Ecto neural progenitor cell (in vitro differentiated cells): ENCODE results near the gene BPHL.
"Not testable (repeated sequence)": the region's sequence is repeated elsewhere in the genome, so short reads cannot be mapped to it uniquely, and the experiment has no call there.

Source experiments
- DNase-seq: peaks from one replicate; pipeline ENCODE4 v3.0.0-alpha.2; 2018; ENCODE audit warnings: low spot score

BPHL gene

DNA sequence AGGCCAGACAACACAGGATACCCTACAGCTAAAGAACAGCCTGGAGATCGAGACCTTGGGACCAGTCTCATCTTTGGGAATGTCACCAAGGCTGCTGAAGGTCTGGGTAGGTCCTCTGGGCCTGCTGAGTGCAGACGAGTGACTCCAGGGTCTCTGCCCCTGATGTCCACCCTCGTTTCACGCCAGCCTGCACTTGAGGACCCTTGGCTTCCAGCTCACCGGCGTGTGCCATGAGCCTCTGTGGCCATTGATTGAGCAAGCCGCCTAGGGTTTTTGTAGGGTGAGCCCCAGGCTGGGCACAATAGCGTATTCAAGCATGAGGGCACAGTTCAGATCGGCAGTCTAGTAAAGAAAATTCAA lies 4.3 kb downstream of the BPHL start:
- no peak for DNase-seq

GRCh38 chr6:3124667-3125066 lies 6.2 kb downstream of the BPHL start:
- no peak for DNase-seq

GRCh38 chr6:3125815-3126214 lies 7.3 kb downstream of the BPHL start:
- no peak for DNase-seq

DNA sequence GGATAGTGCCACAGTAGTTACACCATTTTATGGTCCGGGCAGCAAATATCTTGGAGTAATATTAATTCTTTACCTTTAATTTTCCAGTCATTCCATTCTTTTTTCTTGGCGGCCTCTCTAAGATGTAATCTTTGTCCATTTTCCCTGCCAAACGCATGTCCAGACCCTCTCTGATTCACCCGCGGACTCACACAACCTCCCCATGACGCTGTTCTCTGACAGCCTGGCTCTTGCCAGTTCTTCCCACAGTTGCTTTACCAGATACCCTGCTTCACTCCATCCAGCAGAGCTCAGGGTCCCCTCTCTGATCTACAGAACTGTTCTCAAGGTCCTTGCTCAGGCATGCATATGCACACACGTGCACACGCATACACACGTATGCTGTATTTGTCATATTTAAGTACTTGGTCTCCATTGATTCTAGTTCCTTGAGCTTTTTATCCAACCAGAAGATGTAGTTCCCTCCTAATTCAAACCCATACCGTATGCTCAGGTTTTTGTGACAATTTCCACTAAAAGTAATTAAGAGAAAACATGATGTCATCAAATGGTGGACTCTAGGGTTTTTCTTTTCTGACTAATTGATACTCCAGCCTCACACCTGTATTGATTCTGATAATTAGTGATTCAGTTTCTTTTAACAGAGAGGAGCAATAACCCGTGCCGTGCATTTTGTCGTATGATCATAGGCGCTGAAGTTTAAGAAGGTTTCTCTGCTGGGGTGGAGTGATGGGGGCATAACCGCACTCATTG lies 10.0 kb downstream of the BPHL start:
- DNase-seq: no peak

- no peak for DNase-seq
Observed at GRCh38 chr6:3131695-3132094, 13.2 kb downstream of the BPHL start.

DNA sequence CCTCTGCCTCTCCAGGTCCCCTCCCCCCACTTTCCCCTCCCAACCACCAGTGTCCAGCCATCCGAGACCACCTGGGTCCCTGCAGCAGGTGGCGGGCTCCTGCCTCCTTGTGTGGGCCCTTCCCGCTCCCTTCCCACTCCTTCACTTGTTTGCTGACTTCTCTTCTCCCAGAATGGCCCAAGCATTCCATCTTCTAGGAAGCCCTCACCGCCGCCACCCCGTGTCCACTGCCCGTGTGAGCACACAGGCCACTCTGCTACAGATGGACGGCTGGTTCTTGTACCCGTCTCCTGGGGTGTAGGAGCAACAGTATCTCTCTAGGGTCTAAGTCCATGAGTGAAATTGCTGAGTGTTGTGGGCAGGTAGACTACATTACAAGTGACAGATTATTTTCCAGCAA lies 15.0 kb downstream of the BPHL start:
- DNase-seq: no peak

DNA sequence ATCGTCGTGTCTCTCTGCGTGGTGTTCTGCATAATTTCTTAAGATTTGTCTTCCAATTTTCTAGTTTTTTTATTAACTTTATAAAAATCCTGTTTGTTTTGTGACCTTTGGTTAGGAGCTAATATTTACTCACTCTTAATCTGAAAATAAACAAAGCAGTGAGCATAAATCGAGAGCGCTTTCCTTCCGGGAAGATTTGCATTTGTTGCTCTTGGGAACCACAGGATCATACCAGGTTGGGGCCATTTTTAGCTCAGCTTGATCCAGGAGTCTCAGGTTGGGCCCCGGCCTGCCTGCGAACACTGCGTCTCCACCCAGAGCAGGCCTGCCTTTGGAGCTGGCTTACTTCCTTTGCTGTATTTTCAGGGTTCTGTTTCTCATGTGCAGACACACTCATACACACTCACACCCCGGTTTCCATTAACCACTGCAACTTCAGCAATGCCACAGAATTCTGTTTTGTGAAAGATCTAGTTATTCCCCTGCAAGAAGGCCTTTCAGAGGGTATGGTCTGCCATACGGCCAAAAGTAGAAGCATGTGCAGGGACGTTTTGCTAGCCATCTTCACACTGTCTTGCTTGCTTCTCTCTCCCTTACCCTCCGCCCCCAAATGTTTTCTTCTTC lies 17.3 kb downstream of the BPHL start:
- DNase-seq: no peak

DNA sequence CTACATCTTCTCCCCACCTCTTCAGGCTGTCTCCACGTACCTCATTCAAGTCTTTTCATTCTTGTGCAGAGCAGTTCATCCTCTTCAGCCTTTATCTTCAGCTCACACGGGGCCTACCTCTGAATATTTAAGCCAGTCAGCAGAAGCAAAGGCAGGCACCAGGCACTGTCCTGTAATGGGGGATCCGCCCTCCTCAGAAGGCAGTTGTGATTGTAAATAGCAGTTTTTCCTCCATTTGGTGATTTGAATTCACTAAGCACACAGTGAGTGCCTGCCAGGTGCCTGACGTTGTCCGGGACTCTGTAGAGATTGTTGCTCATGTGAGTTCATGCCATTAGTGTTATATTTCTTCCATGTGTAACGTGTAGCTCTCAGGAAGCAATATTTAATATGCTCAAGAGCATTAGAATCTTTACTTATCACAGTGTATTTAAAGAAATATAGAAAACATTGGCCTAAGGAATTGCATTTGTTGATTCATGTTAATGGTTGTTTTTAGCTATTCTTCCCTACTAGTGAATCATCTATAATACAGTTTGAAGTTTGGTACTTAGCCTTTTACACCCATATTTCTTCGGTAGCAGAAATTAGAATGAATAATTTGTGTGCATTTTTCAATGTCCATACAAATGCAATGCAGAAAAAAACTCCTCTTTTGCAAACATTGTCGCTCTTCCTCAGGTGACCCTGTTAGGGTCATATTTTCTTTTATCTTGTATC lies 17.9 kb downstream of the BPHL start:
- no peak for DNase-seq

GRCh38 chr6:3137057-3137777 lies 18.7 kb downstream of the BPHL start:
- no peak for DNase-seq

- not testable (repeated sequence) for DNase-seq
Observed at GRCh38 chr6:3137873-3138272, 19.4 kb downstream of the BPHL start.

DNA sequence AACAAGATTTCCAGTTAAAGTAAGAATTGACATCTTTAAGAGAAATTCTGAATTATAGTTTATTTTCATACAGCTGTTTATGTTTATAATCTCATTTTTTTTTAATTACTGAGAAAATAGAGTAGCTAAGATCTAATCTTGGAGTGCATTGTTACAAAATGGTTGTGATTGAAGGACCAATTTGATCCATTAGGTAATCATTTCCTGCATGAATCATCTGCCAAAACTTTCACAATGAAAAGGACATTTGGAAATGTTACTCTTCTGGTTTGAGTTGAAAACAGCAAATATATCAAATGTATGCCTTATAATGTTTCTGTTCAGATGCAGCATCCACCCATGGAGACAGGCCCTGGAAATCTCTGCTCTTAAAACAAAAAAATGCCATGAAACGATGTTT lies 19.8 kb downstream of the BPHL start:
- no peak for DNase-seq

DNA sequence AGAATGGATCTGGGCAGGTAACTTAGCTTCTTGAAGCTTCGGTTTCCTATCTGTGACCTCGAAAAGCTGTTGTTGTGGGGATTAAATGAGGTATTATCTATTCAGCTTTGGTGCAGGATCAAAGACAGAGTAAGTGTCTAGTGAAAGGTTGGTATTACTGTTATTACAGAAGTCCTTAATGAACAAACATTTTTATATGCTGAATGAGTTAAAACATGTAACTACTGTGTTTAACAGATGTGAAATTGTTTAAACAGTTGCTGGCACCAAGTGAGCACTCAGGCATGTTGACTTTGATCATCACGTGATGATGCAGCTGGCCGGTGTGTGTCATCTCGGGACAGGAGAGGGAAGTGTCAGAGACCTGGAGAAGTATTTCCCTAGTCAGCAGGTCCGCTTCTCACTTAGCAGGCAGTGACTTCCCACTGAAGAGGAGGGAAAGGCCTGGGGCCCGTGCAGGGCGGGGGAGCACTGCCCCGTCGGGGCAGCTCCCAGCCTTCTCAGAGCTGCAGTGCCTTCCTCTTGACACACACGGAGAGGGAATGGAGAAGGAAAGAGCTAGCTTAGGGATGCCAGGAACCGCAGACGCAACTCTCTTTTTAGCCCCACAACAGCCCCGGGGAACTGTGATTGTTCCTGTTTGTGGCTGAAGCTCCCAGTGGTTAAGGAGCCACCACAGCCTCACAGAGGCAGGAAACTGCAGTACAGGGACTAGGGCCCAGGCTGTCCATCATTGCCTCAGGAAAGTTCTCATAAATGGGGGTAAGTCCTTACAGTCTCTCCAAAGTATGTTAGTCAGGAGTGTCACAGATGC lies 20.8 kb downstream of the BPHL start:
- DNase-seq: no peak

GRCh38 chr6:3140201-3140600 lies 21.7 kb downstream of the BPHL start:
- DNase-seq: no peak

- no peak for DNase-seq
Observed at GRCh38 chr6:3142536-3142935, 24.0 kb downstream of the BPHL start.

DNA sequence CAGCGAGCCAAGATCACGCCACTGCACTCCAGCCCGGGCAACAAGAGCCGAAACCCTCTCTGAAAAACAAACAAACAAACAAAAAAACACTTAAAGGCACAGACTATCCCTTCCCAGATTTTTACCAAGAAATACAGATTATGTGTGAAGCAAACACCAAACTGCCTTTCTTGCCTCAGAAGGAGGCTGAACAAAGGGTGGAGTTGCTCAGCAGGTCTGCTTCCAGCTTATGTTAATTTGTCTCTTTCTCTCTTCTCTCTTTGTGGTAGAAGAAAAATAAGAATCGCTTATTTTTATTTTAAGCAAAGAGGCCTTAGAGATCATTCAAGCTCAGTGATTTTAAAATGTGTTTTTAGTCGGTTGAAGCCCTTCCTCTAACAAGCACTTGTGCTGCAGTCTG lies 24.6 kb downstream of the BPHL start:
- DNase-seq: no peak

GRCh38 chr6:3144571-3144970 lies 26.1 kb downstream of the BPHL start:
- DNase-seq: no peak

- no peak for DNase-seq
Observed at GRCh38 chr6:3147914-3148757, 29.6 kb downstream of the BPHL start.

DNA sequence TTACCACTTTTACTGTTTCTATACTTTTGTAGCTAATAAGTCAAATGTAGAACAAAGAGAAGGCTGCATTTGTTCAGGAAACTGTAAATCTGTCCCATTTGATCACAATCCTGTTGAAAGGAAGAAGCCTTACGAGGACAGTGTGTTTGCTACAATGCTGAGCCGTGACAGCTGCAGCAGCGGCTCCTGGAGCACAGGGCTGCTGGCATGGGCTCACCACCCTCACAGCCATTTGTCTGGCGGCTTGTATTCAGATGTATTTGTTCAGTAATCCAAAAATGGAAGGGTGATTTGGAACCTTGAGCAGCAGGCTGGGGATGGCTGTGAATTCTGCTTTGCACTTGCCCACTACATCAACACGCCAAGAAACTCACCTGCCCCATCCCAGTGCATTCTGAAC lies 33.2 kb downstream of the BPHL start:
- DNase-seq: no peak

- DNase-seq: no peak
Observed at GRCh38 chr6:3152689-3153088, 34.2 kb downstream of the BPHL start.

- not testable (repeated sequence) for DNase-seq
Observed at GRCh38 chr6:3155416-3155815, 36.9 kb downstream of the BPHL start.
